Smooth muscle cell (in vitro differentiated cells): Measurements from ENCODE around the gene SUCLA2. TPM values are rescaled to one million over a fixed set of nuclear protein-coding genes. Genes with fewer than 3 reads are reported as not detected.

Source experiments
- DNase-seq: peaks from one replicate; lab custom pipeline; 2025; ENCODE audit not compliant: unreplicated experiment; lab: John Stamatoyannopoulos, UW
- H2AFZ ChIP-seq: fragments of 200-600 bp; sonication (generic); 2 replicates; pipeline ENCODE4 v1.6.0; 2016; ENCODE audit warnings: antibody characterized with exemption, low read depth, mild to moderate bottlenecking
- H3F3A ChIP-seq: fragments of 200-600 bp; sonication (generic); 2 replicates; pipeline ENCODE4 v1.6.0; 2017; ENCODE audit warnings: antibody characterized with exemption, low read depth
- H3K27ac ChIP-seq: fragments of 200-600 bp; sonication (generic); 2 replicates; pipeline ENCODE4 v1.5.1; 2016; ENCODE audit warnings: low read depth, mild to moderate bottlenecking
- H3K27me3 ChIP-seq: fragments of 200-600 bp; sonication (generic); 2 replicates; pipeline ENCODE4 v1.6.1; 2016; ENCODE audit warnings: low read depth, mild to moderate bottlenecking
- H3K36me3 ChIP-seq: fragments of 200-600 bp; sonication (generic); 2 replicates; pipeline ENCODE4 v1.5.1; 2016; ENCODE audit warnings: low read depth
- H3K4me1 ChIP-seq: fragments of 200-600 bp; sonication (generic); 2 replicates; pipeline ENCODE4 v1.5.1; 2016; ENCODE audit warnings: low read depth
- H3K4me2 ChIP-seq: fragments of 200-600 bp; sonication (generic); 2 replicates; pipeline ENCODE4 v1.6.0; 2016; ENCODE audit warnings: mild to moderate bottlenecking
- H3K4me3 ChIP-seq: fragments of 200-600 bp; sonication (generic); 2 replicates; pipeline ENCODE4 v1.5.1; 2016; ENCODE audit warnings: mild to moderate bottlenecking
- H3K79me2 ChIP-seq: fragments of 200-600 bp; sonication (generic); 2 replicates; pipeline ENCODE4 v1.6.0; 2016; ENCODE audit warnings: low read depth, mild to moderate bottlenecking
- H3K9ac ChIP-seq: fragments of 200-600 bp; sonication (generic); 2 replicates; pipeline ENCODE4 v1.6.0; 2016; ENCODE audit warnings: low read depth
- H3K9me3 ChIP-seq: fragments of 200-600 bp; sonication (generic); replicated peaks from 2 replicates; pipeline ENCODE4 v1.5.1; 2016; ENCODE audit warnings: low read depth
- H4K20me1 ChIP-seq: fragments of 200-600 bp; sonication (generic); 2 replicates; pipeline ENCODE4 v1.6.0; 2016; ENCODE audit warnings: low read depth
- WGBS: methylation state at CpG from one replicate; pipeline ENCODE4 v1.1.7; 2016; ENCODE audit warnings: low lambda C conversion rate; 5-methylcytosine and 5-hydroxymethylcytosine counted together
- polyA plus RNA-seq: library from polyadenylated mRNA; unstranded; fragments of >200 nt; fragmentation: Nextera tagmentation; extraction: Ambion mirVana; gene quantifications from 2 replicates; pipeline ENCODE4 v1.2.1, GENCODE V29; 2016
- total RNA-seq: library from RNA; depleted of rRNA; stranded (reverse); fragments of >200 nt; gene quantifications from 2 replicates; pipeline ENCODE4 v1.2.3, GENCODE V29; 2014
- TF ChIP-seq, protein P1 (sequence below): fragments of 200-600 bp; sonication (generic); IDR thresholded peaks from 2 replicates; pipeline ENCODE4 v1.5.1; 2017; ENCODE audit warnings: borderline replicate concordance, mild to moderate bottlenecking, antibody characterized with exemption; ENCODE audit not compliant: insufficient read depth, poor library complexity, severe bottlenecking

The SUCLA2 gene
- total and polyA plus RNA-seq, 2 experiments from 2014 or later, result 48.3 to 62.0 TPM

GRCh38 chr13:47964863-47965262 is 36.2 kb downstream of the SUCLA2 start:
- Histone ChIP-seq H3K4me3 (no peak overlapping the region), H3F3A (no peaks in the 10 kb centered on the region), H3K9me3 (peaks cover 7% of the 10 kb centered on the region), H3K79me2 (no peaks in the 10 kb centered on the region), H3K9ac (no peak overlapping the region), H3K27me3 (no peaks in the 10 kb centered on the region), H3K4me1 (no peaks in the 10 kb centered on the region), H3K27ac (no peak overlapping the region), H3K36me3 (peaks cover 55% of the 10 kb centered on the region), H2AFZ (no peak overlapping the region), H4K20me1 (no peaks in the 10 kb centered on the region), H3K4me2 (no peak overlapping the region)
- DNase-seq, result no peak
- TF ChIP-seq, protein P1, sequence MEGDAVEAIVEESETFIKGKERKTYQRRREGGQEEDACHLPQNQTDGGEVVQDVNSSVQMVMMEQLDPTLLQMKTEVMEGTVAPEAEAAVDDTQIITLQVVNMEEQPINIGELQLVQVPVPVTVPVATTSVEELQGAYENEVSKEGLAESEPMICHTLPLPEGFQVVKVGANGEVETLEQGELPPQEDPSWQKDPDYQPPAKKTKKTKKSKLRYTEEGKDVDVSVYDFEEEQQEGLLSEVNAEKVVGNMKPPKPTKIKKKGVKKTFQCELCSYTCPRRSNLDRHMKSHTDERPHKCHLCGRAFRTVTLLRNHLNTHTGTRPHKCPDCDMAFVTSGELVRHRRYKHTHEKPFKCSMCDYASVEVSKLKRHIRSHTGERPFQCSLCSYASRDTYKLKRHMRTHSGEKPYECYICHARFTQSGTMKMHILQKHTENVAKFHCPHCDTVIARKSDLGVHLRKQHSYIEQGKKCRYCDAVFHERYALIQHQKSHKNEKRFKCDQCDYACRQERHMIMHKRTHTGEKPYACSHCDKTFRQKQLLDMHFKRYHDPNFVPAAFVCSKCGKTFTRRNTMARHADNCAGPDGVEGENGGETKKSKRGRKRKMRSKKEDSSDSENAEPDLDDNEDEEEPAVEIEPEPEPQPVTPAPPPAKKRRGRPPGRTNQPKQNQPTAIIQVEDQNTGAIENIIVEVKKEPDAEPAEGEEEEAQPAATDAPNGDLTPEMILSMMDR, result no peak
- 98% methylated on average over 3 of the region's 3 CpGs for WGBS

- H3K36me3 ChIP-seq, result peaks cover 66% of the 10 kb centered on the region
- DNase-seq, result no peak
- WGBS, result 97% methylated on average over 1 of the region's 1 CpG
- H4K20me1 ChIP-seq, result no peaks in the 10 kb centered on the region
- H3K4me3 ChIP-seq, result no peak overlapping the region
- no peak overlapping the region for H3K9ac ChIP-seq
- no peaks in the 10 kb centered on the region for H3F3A ChIP-seq
- H3K4me2 ChIP-seq, result no peak overlapping the region
- peaks cover 11% of the 10 kb centered on the region for H3K9me3 ChIP-seq
- no peaks in the 10 kb centered on the region for H3K27me3 ChIP-seq
- no peaks in the 10 kb centered on the region for H3K4me1 ChIP-seq
- TF ChIP-seq, protein P1, result no peak
- H3K27ac ChIP-seq, result no peak overlapping the region
- H2AFZ ChIP-seq, result no peak overlapping the region
- H3K79me2 ChIP-seq, result no peaks in the 10 kb centered on the region
Observed at GRCh38 chr13:47962237-47962636, 38.8 kb downstream of the SUCLA2 start.

DNA sequence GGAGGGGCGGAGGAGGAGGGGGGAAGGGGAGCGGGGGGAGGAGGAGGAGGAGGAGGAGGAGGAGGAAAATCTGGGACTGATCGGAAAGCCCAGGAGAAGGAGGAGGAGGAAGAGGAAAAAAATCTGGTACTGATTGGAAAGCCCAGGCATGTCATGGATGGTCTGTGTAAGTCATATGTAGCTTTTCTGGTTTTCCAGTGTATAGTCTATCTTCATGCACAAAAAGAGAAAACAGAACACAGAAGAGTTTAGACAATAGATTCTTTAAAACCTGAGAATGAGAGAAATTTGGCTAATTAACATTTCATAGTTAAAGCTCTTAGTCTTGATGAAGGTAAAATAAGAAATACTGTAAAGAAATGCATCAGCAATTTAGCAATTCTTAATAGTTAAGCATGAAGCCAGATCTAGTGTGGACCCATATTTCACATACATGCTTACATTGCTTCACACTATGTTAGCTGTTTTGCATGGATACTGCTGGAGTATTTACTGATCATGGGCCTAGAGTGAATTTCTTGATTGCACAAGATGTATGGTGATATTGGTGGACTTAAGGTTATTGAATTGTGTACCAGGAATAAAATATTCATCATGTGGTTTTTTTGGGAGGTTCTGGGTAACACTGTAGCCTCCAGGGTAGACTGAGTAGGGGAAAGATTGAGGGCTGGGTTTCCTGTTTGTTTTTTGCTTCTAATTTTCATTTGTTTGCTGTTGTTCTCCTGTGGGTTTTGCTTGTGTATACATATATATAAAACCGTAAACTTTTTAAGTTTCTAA is 41.4 kb downstream of the SUCLA2 start:
- H3K27ac ChIP-seq, result no peak overlapping the region
- H3F3A ChIP-seq, result no peaks in the 10 kb centered on the region
- H4K20me1 ChIP-seq, result no peaks in the 10 kb centered on the region
- no peaks in the 10 kb centered on the region for H3K4me1 ChIP-seq
- DNase-seq, result no peak
- no peak overlapping the region for H3K4me3 ChIP-seq
- H3K9ac ChIP-seq, result no peak overlapping the region
- WGBS, result 97% methylated on average over 1 of the region's 4 CpGs
- H3K79me2 ChIP-seq, result no peaks in the 10 kb centered on the region
- H2AFZ ChIP-seq, result no peak overlapping the region
- H3K36me3 ChIP-seq, result peaks cover 68% of the 10 kb centered on the region
- peaks cover 11% of the 10 kb centered on the region for H3K9me3 ChIP-seq
- no peak overlapping the region for H3K4me2 ChIP-seq
- TF ChIP-seq, protein P1, result no peak
- no peaks in the 10 kb centered on the region for H3K27me3 ChIP-seq

GRCh38 chr13:47957073-47957472 is 44.0 kb downstream of the SUCLA2 start:
- Histone ChIP-seq H3K9ac (no peak overlapping the region), H3K4me2 (no peak overlapping the region), H3K36me3 (peaks cover 64% of the 10 kb centered on the region), H3K27ac (no peak overlapping the region), H3K79me2 (no peaks in the 10 kb centered on the region), H3K4me1 (no peaks in the 10 kb centered on the region), H2AFZ (no peak overlapping the region), H3K27me3 (no peaks in the 10 kb centered on the region), H4K20me1 (no peaks in the 10 kb centered on the region), H3F3A (no peaks in the 10 kb centered on the region), H3K4me3 (no peak overlapping the region), H3K9me3 (peaks cover 11% of the 10 kb centered on the region)
- TF ChIP-seq, protein P1, result no peak
- WGBS, result 98% methylated on average over 5 of the region's 5 CpGs
- DNase-seq, result no peak
